Erythroblast (primary cell): ENCODE measurements around the gene ALDH1A1.

Source experiments
- DNase-seq, 2 experiments: peaks; one replicate each; lab custom pipeline; 2025; lab: John Stamatoyannopoulos, UW
- GATA1 ChIP-seq: IDR thresholded peaks from 2 replicates; pipeline ENCODE4 v1.6.1; 2011; ENCODE audit warnings: low read depth, mild to moderate bottlenecking, control low read depth, low read length, moderate library complexity
- POLR2A ChIP-seq: IDR thresholded peaks from 2 replicates; pipeline ENCODE4 v1.6.1; 2011; ENCODE audit warnings: mild to moderate bottlenecking, low read length

ALDH1A1 gene

GRCh38 chr9:72928042-72928507, 24.8 kb downstream of the ALDH1A1 start:
- DNase-seq, result no peak
- TF ChIP-seq POLR2A (no peak), GATA1 (no peak)

GRCh38 chr9:72926506-72926905, 26.3 kb downstream of the ALDH1A1 start:
- TF ChIP-seq POLR2A (no peak), GATA1 (no peak)
- DNase-seq, result no peak

GRCh38 chr9:72925891-72926290, 27.0 kb downstream of the ALDH1A1 start:
- DNase-seq, result no peak
- TF ChIP-seq POLR2A (no peak), GATA1 (no peak)

GRCh38 chr9:72925126-72925789, 27.6 kb downstream of the ALDH1A1 start:
- DNase-seq, result no peak
- TF ChIP-seq POLR2A (no peak), GATA1 (no peak)

- TF ChIP-seq GATA1 (no peak), POLR2A (no peak)
- no peak for DNase-seq
Observed at GRCh38 chr9:72924154-72924790, 28.6 kb downstream of the ALDH1A1 start.

GRCh38 chr9:72923077-72923476, 29.8 kb downstream of the ALDH1A1 start:
- DNase-seq, result no peak
- TF ChIP-seq GATA1, result no peak
- TF ChIP-seq POLR2A, result no peak

- TF ChIP-seq GATA1, result no peak
- TF ChIP-seq POLR2A, result no peak
Observed at GRCh38 chr9:72921888-72922654, 30.8 kb downstream of the ALDH1A1 start.

GRCh38 chr9:72919246-72919945, 33.5 kb downstream of the ALDH1A1 start:
- TF ChIP-seq GATA1, result no peak
- TF ChIP-seq POLR2A, result no peak
- DNase-seq, result no peak

More at GRCh38 chr9:72921888-72922654, 30.8 kb downstream of the ALDH1A1 start:
- DNase-seq, result no peak

- TF ChIP-seq GATA1, result no peak
- TF ChIP-seq POLR2A, result no peak
Observed at GRCh38 chr9:72917892-72918509, 34.9 kb downstream of the ALDH1A1 start.

GRCh38 chr9:72915659-72916058, 37.2 kb downstream of the ALDH1A1 start:
- TF ChIP-seq GATA1, result no peak
- TF ChIP-seq POLR2A, result no peak
- no peak for DNase-seq

More at GRCh38 chr9:72917892-72918509, 34.9 kb downstream of the ALDH1A1 start:
- no peak for DNase-seq

GRCh38 chr9:72914750-72915149, 38.1 kb downstream of the ALDH1A1 start:
- no peak for TF ChIP-seq GATA1
- DNase-seq, result no peak

GRCh38 chr9:72913382-72914009, 39.4 kb downstream of the ALDH1A1 start:
- TF ChIP-seq POLR2A (no peak), GATA1 (no peak)
- no peak for DNase-seq
